SK-N-SH (cell line): Measurements from ENCODE around the gene ITGA4. TPM values are rescaled to one million over a fixed set of nuclear protein-coding genes. Genes with fewer than 3 reads are reported as not detected.

Experiments
- CTCF ChIA-PET: fragments of 300-600, 350-600 bp; formaldehyde crosslinking; extraction: SDS; loops from one replicate; lab custom pipeline; 2021; lab: Yijun Ruan, JAX
- POLR2A ChIA-PET: fragments of 350-600 bp; sonication (Branson Sonifier 250); formaldehyde crosslinking; extraction: SDS; loops from one replicate; lab custom pipeline; 2020; ENCODE audit warnings: antibody characterized with exemption, inconsistent platforms; lab: Yijun Ruan, JAX
- DNase-seq: peaks from one replicate; pipeline ENCODE4 v3.0.0; 2012
- H2AFZ ChIP-seq: fragments of 200-600 bp; sonication (generic); 2 replicates; pipeline ENCODE4 v1.8.1; 2016; ENCODE audit warnings: antibody characterized with exemption, mild to moderate bottlenecking, low read depth
- H3F3A ChIP-seq: fragments of 200-600 bp; sonication (generic); replicated peaks from 2 replicates; pipeline ENCODE3; 2016; ENCODE audit warnings: antibody characterized with exemption, mild to moderate bottlenecking; ENCODE audit not compliant: insufficient read depth
- H3K27ac ChIP-seq, 2 experiments: fragments of 200-500 bp in 1 of 2; fragments of 200-600 bp in 1 of 2; sonication (Bioruptor generic) in 1 of 2; sonication (generic), shearing (Covaris generic) in 1 of 2; 2 replicates each; pipeline versions ENCODE4 v1.5.1 to v1.6.1; 2014 to 2016; ENCODE audit warnings: low read depth in 2 of 2, inconsistent platforms in 1 of 2, low read length in 1 of 2, mild to moderate bottlenecking in 1 of 2, mixed read lengths in 1 of 2
- H3K27me3 ChIP-seq: fragments of 200-600 bp; sonication (generic), shearing (Covaris generic); 2 replicates; pipeline ENCODE4 v1.6.1; 2016; ENCODE audit warnings: mixed run types; ENCODE audit not compliant: insufficient read depth
- H3K36me3 ChIP-seq, 2 experiments: fragments of 200-500 bp in 1 of 2; fragments of 200-600 bp in 1 of 2; sonication (Bioruptor generic) in 1 of 2; sonication (generic) in 1 of 2; replicated peaks in 1 of 2; 2 replicates each; pipeline versions ENCODE3 to v1.5.1; 2014 to 2016; ENCODE audit warnings: low read length in 1 of 2, mild to moderate bottlenecking in 1 of 2; ENCODE audit not compliant: insufficient read depth in 2 of 2, control insufficient read depth in 1 of 2
- H3K4me1 ChIP-seq, 2 experiments: fragments of 200-500 bp in 1 of 2; fragments of 200-600 bp in 1 of 2; sonication (Bioruptor generic) in 1 of 2; sonication (generic), shearing (Covaris generic) in 1 of 2; 2 replicates each; pipeline versions ENCODE4 v1.5.1 to v1.6.1; 2014 to 2016; ENCODE audit warnings: low read depth in 1 of 2, low read length in 1 of 2, mixed run types in 1 of 2; ENCODE audit not compliant: insufficient read depth in 2 of 2, control insufficient read depth in 1 of 2
- H3K4me2 ChIP-seq: fragments of 200-600 bp; sonication (generic), shearing (Covaris generic); 2 replicates; pipeline ENCODE4 v1.6.1; 2017; ENCODE audit warnings: mixed run types
- H3K4me3 ChIP-seq, 2 experiments: fragments of 200-500 bp in 1 of 2; fragments of 200-600 bp in 1 of 2; sonication (Bioruptor generic) in 1 of 2; sonication (generic), shearing (Covaris generic) in 1 of 2; 2 replicates each; pipeline versions ENCODE4 v1.5.1 to v1.8.1; 2014 to 2016; ENCODE audit warnings: low read depth in 2 of 2, inconsistent platforms in 1 of 2, low read length in 1 of 2, mild to moderate bottlenecking in 1 of 2, mixed read lengths in 1 of 2, moderate library complexity in 1 of 2
- H3K79me2 ChIP-seq: fragments of 200-600 bp; sonication (generic); 2 replicates; pipeline ENCODE4 v1.8.1; 2017; ENCODE audit warnings: mild to moderate bottlenecking; ENCODE audit not compliant: insufficient read depth
- H3K9ac ChIP-seq: fragments of 200-600 bp; sonication (generic); 2 replicates; pipeline ENCODE4 v1.6.1; 2017; ENCODE audit warnings: mixed run types
- H3K9me2 ChIP-seq: fragments of 200-600 bp; sonication (generic); 2 replicates; pipeline ENCODE4 v1.6.1; 2017; ENCODE audit warnings: mixed run types
- H3K9me3 ChIP-seq: fragments of 200-600 bp; sonication (generic); 2 replicates; pipeline ENCODE4 v1.6.1; 2017; ENCODE audit warnings: mixed run types, mild to moderate bottlenecking, moderate library complexity
- H4K20me1 ChIP-seq: fragments of 200-600 bp; sonication (generic); 2 replicates; pipeline ENCODE4 v1.6.1; 2017; ENCODE audit warnings: mild to moderate bottlenecking, mixed run types; ENCODE audit not compliant: insufficient read depth
- GABPA ChIP-seq: IDR thresholded peaks from 2 replicates; pipeline ENCODE4 v1.4.0; 2012; ENCODE audit warnings: low read depth, mild to moderate bottlenecking
- JUND ChIP-seq: IDR thresholded peaks from 2 replicates; pipeline ENCODE4 v1.4.0; 2012
- MXI1 ChIP-seq: IDR thresholded peaks from 2 replicates; pipeline ENCODE4 v1.6.1; 2012; ENCODE audit warnings: mild to moderate bottlenecking, low read depth, low read length, improper control_type of control experiment
- NFIC ChIP-seq: IDR thresholded peaks from 2 replicates; pipeline ENCODE4 v1.4.0; 2012; ENCODE audit warnings: borderline replicate concordance
- POLR2AphosphoS5 ChIP-seq: IDR thresholded peaks from 2 replicates; pipeline ENCODE4 v1.6.1; 2012; ENCODE audit warnings: low read depth, low read length
- RCOR1 ChIP-seq: fragments of 150-350 bp; IDR thresholded peaks from 2 replicates; pipeline ENCODE4 v1.6.1; 2017; ENCODE audit warnings: antibody characterized with exemption, low read length
- RFX5 ChIP-seq: IDR thresholded peaks from 2 replicates; pipeline ENCODE4 v1.6.1; 2012; ENCODE audit warnings: mild to moderate bottlenecking, improper control_type of control experiment, low read length
- RXRA ChIP-seq: IDR thresholded peaks from 2 replicates; pipeline ENCODE4 v1.4.0; 2012; ENCODE audit warnings: low read depth, mild to moderate bottlenecking, borderline replicate concordance
- TCF12 ChIP-seq: IDR thresholded peaks from 2 replicates; pipeline ENCODE4 v1.4.0; 2012
- TEAD4 ChIP-seq: IDR thresholded peaks from 2 replicates; pipeline ENCODE4 v1.4.0; 2012; ENCODE audit warnings: mild to moderate bottlenecking, borderline replicate concordance; ENCODE audit not compliant: insufficient read depth
- WGBS: methylation state at CpG from one replicate; pipeline ENCODE4 v1.1.6; 2017; ENCODE audit warnings: low lambda C conversion rate; 5-methylcytosine and 5-hydroxymethylcytosine counted together
- polyA plus RNA-seq, 3 experiments: library from polyadenylated mRNA; depleted of rRNA; stranded (reverse); fragments of >200 nt; gene quantifications; 2 replicates each; pipeline ENCODE4 v1.2.3, GENCODE V29; 2012
- TF ChIP-seq, protein P1 (sequence below): IDR thresholded peaks from 2 replicates; pipeline ENCODE4 v1.4.0; 2012; ENCODE audit warnings: low read depth, borderline replicate concordance
- TF ChIP-seq, protein P2 (sequence below): fragments of 150-350 bp; IDR thresholded peaks from 2 replicates; pipeline ENCODE4 v1.6.1; 2016; ENCODE audit warnings: mild to moderate bottlenecking, low read depth, low read length
- TF ChIP-seq, protein P3 (sequence below): IDR thresholded peaks from 2 replicates; pipeline ENCODE4; 2012

ITGA4 gene
- polyA plus RNA-seq, 1 of the 3 experiments (the other 2 are of a cell fraction): 10.5 TPM

DNA sequence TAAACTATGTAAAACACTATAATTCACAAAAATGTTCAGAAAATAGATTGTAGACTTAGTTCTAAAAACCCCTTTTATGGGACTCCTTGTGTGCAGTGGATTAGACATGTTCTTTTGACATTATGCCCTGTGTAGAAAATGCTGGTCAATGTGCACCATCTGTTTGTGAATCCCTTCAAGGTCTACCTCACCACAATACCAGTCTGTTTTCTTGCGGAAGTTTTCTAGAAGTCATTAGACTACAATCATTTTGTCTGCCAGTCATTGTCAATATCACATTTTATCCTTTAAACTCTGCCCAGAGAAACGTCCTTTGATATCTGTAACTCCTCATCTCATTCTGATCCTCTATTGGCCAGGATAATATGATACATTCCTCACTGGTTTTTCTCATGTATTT lies 7.8 kb downstream of the ITGA4 start (continued):
- TF ChIP-seq MXI1: no peak
- no peak for TF ChIP-seq RFX5
- TF ChIP-seq JUND: no peak
- TF ChIP-seq TEAD4: no peak
- no peak for TF ChIP-seq GABPA
- no peak for TF ChIP-seq TCF12

DNA sequence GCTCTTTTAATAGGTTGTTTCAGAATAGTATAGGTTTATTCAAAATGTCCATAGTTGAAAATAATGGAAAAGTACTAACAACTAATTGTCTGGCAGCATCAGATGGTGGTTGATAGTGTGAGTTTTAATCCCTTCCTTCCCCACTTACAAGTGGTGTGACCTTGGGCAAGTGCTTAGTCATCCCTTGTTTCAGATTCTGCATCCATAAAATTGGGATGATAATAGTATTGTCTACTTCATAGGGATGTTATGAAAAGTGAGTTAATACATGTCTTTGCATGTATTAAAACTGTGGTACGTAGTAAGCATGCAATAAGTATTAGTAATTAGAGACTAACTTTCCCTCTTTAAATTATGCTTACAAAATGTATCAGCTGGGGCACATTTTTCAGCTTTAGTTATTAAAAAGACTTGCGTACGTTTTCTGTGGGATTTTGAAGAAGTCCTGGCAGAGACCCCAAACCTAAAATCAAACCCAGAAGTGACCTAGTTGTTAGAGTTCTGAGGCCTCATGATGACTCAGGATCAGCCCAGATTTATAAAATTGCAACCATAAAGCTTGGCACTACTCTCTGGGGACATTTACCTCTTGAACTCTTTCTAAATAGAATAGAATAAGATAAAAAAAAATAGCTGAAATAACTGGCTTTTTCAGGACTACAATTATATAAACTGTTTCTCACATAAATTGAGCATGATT lies 8.6 kb downstream of the ITGA4 start:
- H3K27ac ChIP-seq: peak overlapping the region in 1 of 2 experiments; percentile 42; a peak in 1 of 4 replicates
- H2AFZ ChIP-seq: no peak overlapping the region
- H3K4me3 ChIP-seq: no peak overlapping the region; a peak in 1 of 4 replicates
- H3K9me2 ChIP-seq: no peaks in the 10 kb centered on the region
- peaks cover 0 to 7% of the 10 kb centered on the region in 2 experiments; a peak in 2 of 4 replicates for H3K4me1 ChIP-seq
- no peak overlapping the region for H3K9ac ChIP-seq
- TF ChIP-seq, protein P1, sequence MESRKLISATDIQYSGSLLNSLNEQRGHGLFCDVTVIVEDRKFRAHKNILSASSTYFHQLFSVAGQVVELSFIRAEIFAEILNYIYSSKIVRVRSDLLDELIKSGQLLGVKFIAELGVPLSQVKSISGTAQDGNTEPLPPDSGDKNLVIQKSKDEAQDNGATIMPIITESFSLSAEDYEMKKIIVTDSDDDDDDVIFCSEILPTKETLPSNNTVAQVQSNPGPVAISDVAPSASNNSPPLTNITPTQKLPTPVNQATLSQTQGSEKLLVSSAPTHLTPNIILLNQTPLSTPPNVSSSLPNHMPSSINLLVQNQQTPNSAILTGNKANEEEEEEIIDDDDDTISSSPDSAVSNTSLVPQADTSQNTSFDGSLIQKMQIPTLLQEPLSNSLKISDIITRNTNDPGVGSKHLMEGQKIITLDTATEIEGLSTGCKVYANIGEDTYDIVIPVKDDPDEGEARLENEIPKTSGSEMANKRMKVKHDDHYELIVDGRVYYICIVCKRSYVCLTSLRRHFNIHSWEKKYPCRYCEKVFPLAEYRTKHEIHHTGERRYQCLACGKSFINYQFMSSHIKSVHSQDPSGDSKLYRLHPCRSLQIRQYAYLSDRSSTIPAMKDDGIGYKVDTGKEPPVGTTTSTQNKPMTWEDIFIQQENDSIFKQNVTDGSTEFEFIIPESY: no peak
- no peak for TF ChIP-seq RFX5
- TF ChIP-seq, protein P2, sequence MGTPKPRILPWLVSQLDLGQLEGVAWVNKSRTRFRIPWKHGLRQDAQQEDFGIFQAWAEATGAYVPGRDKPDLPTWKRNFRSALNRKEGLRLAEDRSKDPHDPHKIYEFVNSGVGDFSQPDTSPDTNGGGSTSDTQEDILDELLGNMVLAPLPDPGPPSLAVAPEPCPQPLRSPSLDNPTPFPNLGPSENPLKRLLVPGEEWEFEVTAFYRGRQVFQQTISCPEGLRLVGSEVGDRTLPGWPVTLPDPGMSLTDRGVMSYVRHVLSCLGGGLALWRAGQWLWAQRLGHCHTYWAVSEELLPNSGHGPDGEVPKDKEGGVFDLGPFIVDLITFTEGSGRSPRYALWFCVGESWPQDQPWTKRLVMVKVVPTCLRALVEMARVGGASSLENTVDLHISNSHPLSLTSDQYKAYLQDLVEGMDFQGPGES: no peak
- TF ChIP-seq NFIC: no peak
- TF ChIP-seq POLR2AphosphoS5: no peak
- TF ChIP-seq TCF12: peak; percentile 41
- TF ChIP-seq, protein P3, sequence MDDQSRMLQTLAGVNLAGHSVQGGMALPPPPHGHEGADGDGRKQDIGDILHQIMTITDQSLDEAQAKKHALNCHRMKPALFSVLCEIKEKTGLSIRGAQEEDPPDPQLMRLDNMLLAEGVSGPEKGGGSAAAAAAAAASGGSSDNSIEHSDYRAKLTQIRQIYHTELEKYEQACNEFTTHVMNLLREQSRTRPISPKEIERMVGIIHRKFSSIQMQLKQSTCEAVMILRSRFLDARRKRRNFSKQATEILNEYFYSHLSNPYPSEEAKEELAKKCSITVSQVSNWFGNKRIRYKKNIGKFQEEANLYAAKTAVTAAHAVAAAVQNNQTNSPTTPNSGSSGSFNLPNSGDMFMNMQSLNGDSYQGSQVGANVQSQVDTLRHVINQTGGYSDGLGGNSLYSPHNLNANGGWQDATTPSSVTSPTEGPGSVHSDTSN: no peak
- TF ChIP-seq TEAD4: no peak
- TF ChIP-seq RXRA: peak; percentile 22; the same call in 1 of the 2 replicates
- no peak for TF ChIP-seq RCOR1
- H3F3A ChIP-seq: peaks cover 13% of the 10 kb centered on the region
- H3K79me2 ChIP-seq: peaks cover 12% of the 10 kb centered on the region; the same call in 1 of the 2 replicates
- ChIA-PET POLR2A (interaction anchor here (1.1 kb wide), 1 partner anchor 8 kb away, joined by 3 read pairs; the partner anchor contains the start of gene ITGA4), CTCF (interaction anchor here (0.6 to 4.1 kb wide), 25 partner anchors 9 to 1342 kb away, joined by 3 to 58 read pairs (median 4); partner anchors contain the start of gene ITGA4)
- no peak for DNase-seq
- no peaks in the 10 kb centered on the region for H3K36me3 ChIP-seq
- no peaks in the 10 kb centered on the region for H3K9me3 ChIP-seq
- H3K27me3 ChIP-seq: no peaks in the 10 kb centered on the region
- WGBS: 60% methylated on average over 3 of the region's 3 CpGs
- H3K4me2 ChIP-seq: peak overlapping the region; percentile 5; the same call in 1 of the 2 replicates
- no peaks in the 10 kb centered on the region for H4K20me1 ChIP-seq
